Measurements from ENCODE around the gene KPNA2. TPM values are rescaled to one million over a fixed set of nuclear protein-coding genes. Genes with fewer than 3 reads are reported as not detected.
A peak's percentile ranks its signal among the peaks of the same experiment; 100 is the strongest.

The KPNA2 gene
- total and polyA plus RNA-seq, 2 of the 13 experiments (the other 11 are each of a cell fraction or from before 2014, with no cell fraction given) = 111 to 305 TPM

- TF ChIP-seq MED13 (CRISPR knock-in tag; IDR thresholded peaks at IDR 0.05) (no peak), GZF1 (CRISPR knock-in tag; IDR thresholded peaks at IDR 0.05) (no peak), ZNF367 (CRISPR knock-in tag; IDR thresholded peaks at IDR 0.05; ENCODE audit: borderline replicate concordance) (no peak), ZNF44 (CRISPR knock-in tag; IDR thresholded peaks at IDR 0.05) (no peak), PCBP2 (optimal IDR thresholded peaks at IDR 0.05; ENCODE audit: low read depth, low read length, poor library complexity, severe bottlenecking) (no peak), ZIK1 (CRISPR knock-in tag; IDR thresholded peaks at IDR 0.05; ENCODE audit: borderline replicate concordance, low read depth) (no peak), SP4 (CRISPR knock-in tag; IDR thresholded peaks at IDR 0.05) (0 out of 2 replicates have a peak, but pooled peaks have one; percentile 9), DMTF1 (CRISPR knock-in tag; IDR thresholded peaks at IDR 0.05) (no peak), ZNF205 (CRISPR knock-in tag; IDR thresholded peaks at IDR 0.05) (no peak), ZFP90 (CRISPR knock-in tag; IDR thresholded peaks at IDR 0.05; ENCODE audit: borderline replicate concordance) (0 out of 2 replicates have a peak, but pooled peaks have one; percentile 16), LRRFIP1 (CRISPR knock-in tag; conservative IDR thresholded peaks at IDR 0.05) (no peak), SRSF1 (optimal IDR thresholded peaks at IDR 0.05; ENCODE audit: low read depth, low read length) (no peak), RFX1 (IDR thresholded peaks at IDR 0.05) (no peak), TBL1XR1 (IDR thresholded peaks at IDR 0.05; ENCODE audit: borderline replicate concordance, low read length, partially characterized antibody) (no peak), AHR (CRISPR knock-in tag; IDR thresholded peaks at IDR 0.05) (no peak), DNMT3B (CRISPR knock-in tag; conservative IDR thresholded peaks at IDR 0.05) (no peak), TARDBP (CRISPR knock-in tag; IDR thresholded peaks at IDR 0.05) (0 out of 2 replicates have a peak, but pooled peaks have one; percentile 41), ZFYVE20 (CRISPR knock-in tag; IDR thresholded peaks at IDR 0.05; ENCODE audit: borderline replicate concordance, low read depth) (no peak), NR0B2 (CRISPR knock-in tag; IDR thresholded peaks at IDR 0.05) (no peak), CEBPB (IDR thresholded peaks at IDR 0.05; ENCODE audit: borderline replicate concordance, low read depth, low read length) (no peak), RFX5 (IDR thresholded peaks at IDR 0.05; ENCODE audit: low read depth, low read length) (no peak), ZNF766 (CRISPR knock-in tag; IDR thresholded peaks at IDR 0.05; ENCODE audit: borderline replicate concordance) (no peak), ZNF788 (CRISPR knock-in tag; IDR thresholded peaks at IDR 0.05; ENCODE audit: borderline replicate concordance) (no peak), SIX4 (CRISPR knock-in tag; IDR thresholded peaks at IDR 0.05) (no peak), GRHL1 (CRISPR knock-in tag; conservative IDR thresholded peaks at IDR 0.05) (no peak)
Observed at GRCh38 chr17:68015081-68015723, 20.3 kb upstream of the KPNA2 start (continued).

Data from HepG2 (cell line).